Measurements from ENCODE around the gene UNC5B. TPM values are rescaled to one million over a fixed set of nuclear protein-coding genes. Genes with fewer than 3 reads are reported as not detected.

Gene UNC5B
- total RNA-seq, 1 donor from 2014 or later: 22.2 TPM

DNA sequence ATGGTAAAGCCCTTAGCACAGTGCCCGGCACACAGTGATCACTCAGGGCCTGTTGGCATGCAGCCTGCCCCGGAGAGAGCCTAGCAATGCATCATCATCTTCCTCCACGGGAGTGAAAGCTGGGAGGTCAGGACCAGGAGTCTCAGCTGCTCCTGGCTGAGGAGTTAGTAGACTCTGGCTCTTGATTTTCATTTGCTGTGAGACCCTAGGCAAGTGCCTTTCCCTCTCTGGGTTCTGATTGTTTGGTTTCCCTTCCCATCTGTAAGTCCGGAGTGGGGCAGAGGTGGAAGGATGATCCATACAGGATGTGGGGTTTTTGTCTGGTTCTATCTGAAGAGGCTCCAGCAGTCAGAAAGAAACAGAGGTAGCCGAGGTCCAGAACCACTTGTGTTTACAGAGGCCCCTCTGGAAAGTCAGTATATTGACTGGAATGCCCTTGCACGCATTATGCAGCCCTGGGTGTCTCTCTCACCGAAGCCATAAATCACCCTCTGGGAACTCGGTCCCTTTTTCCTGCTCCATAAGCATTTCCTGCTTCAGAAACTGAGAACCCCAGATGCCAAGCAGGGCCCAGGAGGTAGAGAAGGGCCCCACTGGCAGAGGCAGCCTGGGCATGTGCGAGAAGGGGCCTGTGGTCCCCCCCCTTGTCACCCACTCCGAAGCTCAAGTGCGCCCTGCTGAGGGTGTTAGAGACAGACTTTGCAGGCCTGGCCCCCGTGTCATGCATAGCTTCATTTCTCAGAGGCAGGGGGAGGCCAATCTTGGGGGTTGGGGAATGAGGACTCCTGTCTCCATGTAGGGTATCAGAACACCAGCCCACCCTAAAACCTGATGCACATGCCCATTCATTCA, 8.5 kb downstream of the UNC5B start:
- H3K4me3 ChIP-seq: no peak overlapping the region
- intact Hi-C loops (cut with DNase I): no loop called here
- no peaks in the 10 kb centered on the region for H3K27me3 ChIP-seq (ENCODE audit: low read depth)
- TF ChIP-seq, protein P1, sequence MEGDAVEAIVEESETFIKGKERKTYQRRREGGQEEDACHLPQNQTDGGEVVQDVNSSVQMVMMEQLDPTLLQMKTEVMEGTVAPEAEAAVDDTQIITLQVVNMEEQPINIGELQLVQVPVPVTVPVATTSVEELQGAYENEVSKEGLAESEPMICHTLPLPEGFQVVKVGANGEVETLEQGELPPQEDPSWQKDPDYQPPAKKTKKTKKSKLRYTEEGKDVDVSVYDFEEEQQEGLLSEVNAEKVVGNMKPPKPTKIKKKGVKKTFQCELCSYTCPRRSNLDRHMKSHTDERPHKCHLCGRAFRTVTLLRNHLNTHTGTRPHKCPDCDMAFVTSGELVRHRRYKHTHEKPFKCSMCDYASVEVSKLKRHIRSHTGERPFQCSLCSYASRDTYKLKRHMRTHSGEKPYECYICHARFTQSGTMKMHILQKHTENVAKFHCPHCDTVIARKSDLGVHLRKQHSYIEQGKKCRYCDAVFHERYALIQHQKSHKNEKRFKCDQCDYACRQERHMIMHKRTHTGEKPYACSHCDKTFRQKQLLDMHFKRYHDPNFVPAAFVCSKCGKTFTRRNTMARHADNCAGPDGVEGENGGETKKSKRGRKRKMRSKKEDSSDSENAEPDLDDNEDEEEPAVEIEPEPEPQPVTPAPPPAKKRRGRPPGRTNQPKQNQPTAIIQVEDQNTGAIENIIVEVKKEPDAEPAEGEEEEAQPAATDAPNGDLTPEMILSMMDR (IDR thresholded peaks at IDR 0.05): no peak
- ATAC-seq (no peak), DNase-seq (no peak)
- H3K9me3 ChIP-seq: no peaks in the 10 kb centered on the region
- H3K27ac ChIP-seq: no peak overlapping the region
- no peaks in the 10 kb centered on the region for H3K36me3 ChIP-seq
- H3K4me1 ChIP-seq: peaks cover 24% of the 10 kb centered on the region

DNA sequence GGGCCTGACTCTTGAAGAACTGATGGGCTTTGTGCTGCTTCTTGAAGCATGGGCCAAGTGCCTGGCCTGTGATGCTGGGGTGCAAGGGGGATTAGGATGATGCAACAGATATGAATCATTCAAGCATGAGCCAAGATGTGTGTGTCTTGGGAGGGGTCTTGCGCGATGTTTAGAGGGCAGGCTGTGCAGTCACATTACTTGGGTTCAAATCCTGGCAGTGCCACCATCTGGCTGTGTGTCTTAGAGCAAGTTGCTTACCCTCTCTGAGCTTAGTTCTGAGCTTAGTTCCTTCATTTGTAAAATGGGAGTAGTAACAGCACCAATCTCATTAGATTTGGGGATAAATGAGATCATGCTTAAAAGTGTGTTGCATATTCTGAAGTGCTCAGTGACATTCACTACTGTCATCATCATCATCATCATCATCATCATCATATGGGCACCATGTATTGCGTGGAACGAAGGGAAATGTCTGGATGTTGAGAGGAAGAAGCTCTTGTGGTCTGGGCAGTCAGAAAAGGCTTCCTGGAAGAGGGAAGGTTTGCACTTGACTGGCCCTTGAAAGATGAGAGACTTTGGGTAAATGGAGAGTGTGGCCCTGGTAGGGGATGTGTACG, 9.3 kb downstream of the UNC5B start:
- no peaks in the 10 kb centered on the region for H3K36me3 ChIP-seq
- intact Hi-C loops (cut with DNase I): no loop called here
- no peak for ATAC-seq
- H3K27me3 ChIP-seq (ENCODE audit: low read depth): no peaks in the 10 kb centered on the region
- H3K4me3 ChIP-seq: no peak overlapping the region
- H3K27ac ChIP-seq: no peak overlapping the region
- H3K9me3 ChIP-seq: no peaks in the 10 kb centered on the region
- peaks cover 17% of the 10 kb centered on the region for H3K4me1 ChIP-seq
- DNase-seq: no peak
- TF ChIP-seq, protein P1 (IDR thresholded peaks at IDR 0.05): no peak

DNA sequence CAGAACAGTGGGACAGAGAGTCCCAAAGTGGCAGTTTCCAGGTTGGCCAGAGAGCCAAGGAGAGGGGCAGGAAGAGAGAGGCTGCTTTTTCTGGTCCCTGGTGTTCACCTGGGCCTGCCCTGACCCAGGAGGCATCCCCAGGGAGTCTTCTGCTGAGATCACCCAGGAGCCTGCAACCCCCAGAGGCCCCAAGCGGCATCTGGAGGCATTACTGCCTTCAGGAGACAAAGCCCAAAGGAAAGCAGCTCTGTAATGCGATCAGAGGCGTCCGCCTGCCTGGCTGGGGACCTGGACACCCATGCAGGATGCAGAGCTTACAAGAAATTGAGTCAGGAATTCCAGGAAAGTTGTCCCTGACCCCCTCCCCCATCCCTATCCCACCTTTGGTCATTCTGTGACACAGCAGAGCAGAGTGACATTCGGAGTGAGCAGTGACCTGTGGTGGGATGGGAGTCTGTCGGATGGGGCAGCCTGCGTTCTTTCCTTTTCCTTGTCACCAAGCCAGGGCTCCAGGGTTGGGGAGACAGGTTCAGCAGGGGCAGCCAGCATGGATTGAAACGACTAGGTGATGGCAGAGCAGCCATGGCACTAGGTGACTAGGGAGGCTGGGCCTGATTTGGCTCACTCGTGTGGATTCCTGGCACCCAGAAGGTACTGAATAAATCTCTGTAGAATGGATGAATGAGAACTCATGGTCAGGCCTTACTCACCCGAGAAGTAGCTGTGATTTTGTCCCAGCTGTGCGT, 10.4 kb downstream of the UNC5B start:
- DNase-seq: no peak
- intact Hi-C loops (cut with DNase I): no loop called here

DNA sequence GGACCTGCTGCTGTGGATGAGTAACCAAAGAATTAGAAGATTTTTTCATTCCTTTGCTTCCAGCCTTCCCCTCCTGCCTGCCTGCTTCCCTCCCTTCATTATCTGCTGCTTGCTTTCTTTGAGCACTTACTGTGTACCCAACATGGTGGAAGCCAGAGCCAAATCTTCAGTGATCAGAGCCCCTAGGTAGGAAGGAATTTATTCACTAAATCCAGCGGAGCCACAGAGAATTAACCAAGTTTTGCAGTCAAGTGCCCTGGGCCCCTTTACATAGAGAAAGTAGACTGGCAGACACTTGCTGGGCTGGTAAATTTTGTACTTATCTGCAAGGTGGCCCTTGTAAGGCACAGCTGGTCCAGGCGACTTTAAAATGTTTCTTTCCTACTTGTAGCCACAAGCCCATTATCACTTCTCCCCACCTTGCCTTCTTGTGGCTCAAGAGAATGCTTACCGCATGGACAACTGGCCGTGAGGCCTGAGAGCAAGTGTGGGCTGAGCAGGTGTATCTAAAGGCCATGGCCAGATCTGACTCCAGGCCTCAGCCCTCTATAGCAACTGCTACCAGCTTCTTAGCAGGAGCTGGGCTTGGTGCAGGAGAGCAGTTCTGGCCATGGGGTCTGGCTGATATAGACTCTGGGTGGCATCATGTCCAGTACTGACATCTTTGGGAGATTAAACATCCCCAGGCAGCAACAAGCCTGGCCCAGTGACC, 11.1 kb downstream of the UNC5B start:
- TF ChIP-seq, protein P1 (IDR thresholded peaks at IDR 0.05): no peak
- H3K4me1 ChIP-seq: peaks cover under 1% of the 10 kb centered on the region
- H3K27ac ChIP-seq: no peak overlapping the region
- intact Hi-C loops (cut with DNase I): no loop called here
- H3K36me3 ChIP-seq: no peaks in the 10 kb centered on the region
- DNase-seq (no peak), ATAC-seq (no peak)
- H3K27me3 ChIP-seq (ENCODE audit: low read depth): no peaks in the 10 kb centered on the region
- no peak overlapping the region for H3K4me3 ChIP-seq
- H3K9me3 ChIP-seq: no peaks in the 10 kb centered on the region

More for the DNA sequence above, 10.4 kb downstream of the UNC5B start:
- Histone ChIP-seq H3K4me3 (no peak overlapping the region), H3K27me3 (ENCODE audit: low read depth) (no peaks in the 10 kb centered on the region), H3K36me3 (no peaks in the 10 kb centered on the region), H3K9me3 (no peaks in the 10 kb centered on the region), H3K27ac (no peak overlapping the region), H3K4me1 (peaks cover 7% of the 10 kb centered on the region)
- TF ChIP-seq, protein P1 (IDR thresholded peaks at IDR 0.05): no peak
- ATAC-seq: no peak

All from lower lobe of right lung (tissue), 2 donors.